Myocyte (in vitro differentiated cells): Measurements from ENCODE around the gene NCKAP5. TPM values are rescaled to one million over a fixed set of nuclear protein-coding genes. Genes with fewer than 3 reads are reported as not detected.
"Not testable (repeated sequence)": the region's sequence is repeated elsewhere in the genome, so short reads cannot be mapped to it uniquely, and the experiment has no call there.

Experiments used
- DNase-seq: peaks from one replicate; pipeline ENCODE4 v3.0.0-alpha.2; 2012; ENCODE audit warnings: low read depth
- total RNA-seq: library from RNA; depleted of rRNA; stranded (reverse); fragments of >200 nt; gene quantifications from 2 replicates; pipeline ENCODE4 v1.2.3, GENCODE V29; 2014

NCKAP5 gene
- total RNA-seq, 1 donor from 2014 or later: 0.53 TPM

GRCh38 chr2:132736059-132736458 lies 832.2 kb downstream of the NCKAP5 start:
- DNase-seq: no peak

DNA sequence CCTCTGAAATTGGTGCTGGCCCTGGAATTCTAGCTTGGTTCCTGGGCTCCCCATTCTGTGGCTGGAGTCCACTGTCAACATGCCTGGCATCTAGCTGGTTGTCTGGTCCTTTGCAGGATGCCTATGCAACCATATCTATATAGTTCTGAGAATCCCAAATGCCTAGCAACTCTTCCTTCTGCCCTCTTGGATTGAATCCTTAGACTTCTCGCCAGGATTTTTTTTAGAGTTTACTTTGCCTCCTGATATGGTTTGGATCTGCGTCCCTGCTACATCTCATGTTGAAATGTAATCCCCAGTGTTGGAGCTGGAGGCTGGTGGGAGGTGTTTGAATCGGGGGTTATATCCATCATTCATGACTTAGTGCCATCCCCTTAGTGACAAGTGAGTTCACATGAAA lies 833.3 kb downstream of the NCKAP5 start:
- no peak for DNase-seq

DNA sequence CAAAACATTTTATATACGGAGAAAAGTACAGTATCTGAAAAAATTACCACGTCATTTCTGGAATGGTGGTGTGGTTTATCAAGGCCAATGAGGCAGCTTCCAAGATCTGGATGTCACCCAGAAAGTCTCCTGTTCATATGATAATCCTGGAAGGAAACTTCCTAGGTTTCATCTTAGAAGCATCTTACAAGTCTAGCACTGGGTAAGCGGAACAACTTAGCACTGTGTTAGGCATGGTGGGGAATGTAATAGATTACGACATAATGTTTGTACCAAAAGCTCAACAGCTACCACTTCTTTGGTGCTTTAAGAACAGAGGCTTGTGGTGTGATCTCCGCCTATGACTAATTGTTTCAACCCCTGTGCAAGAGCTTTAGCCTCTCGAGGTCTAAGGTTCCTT lies 835.2 kb downstream of the NCKAP5 start:
- no peak for DNase-seq

GRCh38 chr2:132732694-132733093 lies 835.6 kb downstream of the NCKAP5 start:
- DNase-seq: no peak

- no peak for DNase-seq
Observed at GRCh38 chr2:132731441-132731840, 836.8 kb downstream of the NCKAP5 start.

GRCh38 chr2:132730611-132731010 lies 837.7 kb downstream of the NCKAP5 start:
- DNase-seq: no peak

DNA sequence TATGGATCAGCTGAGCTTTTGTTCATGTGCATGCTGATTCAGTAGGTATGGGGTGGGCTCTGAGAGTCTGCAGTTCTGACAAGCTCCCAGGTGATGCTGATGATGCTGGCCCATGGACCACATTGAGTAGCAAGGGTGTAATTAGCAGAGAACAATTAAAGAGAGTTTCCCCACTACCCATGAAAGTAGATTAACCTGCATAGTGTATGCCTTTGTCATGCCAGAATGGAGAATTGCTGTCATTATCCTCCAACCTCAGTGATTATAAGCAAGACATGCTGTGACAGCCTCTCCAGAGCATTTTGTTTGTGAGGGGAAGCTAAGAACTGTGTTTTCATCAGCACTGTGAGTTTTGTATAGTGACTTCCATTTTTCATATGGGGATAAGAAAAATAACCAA lies 838.7 kb downstream of the NCKAP5 start:
- no peak for DNase-seq

DNA sequence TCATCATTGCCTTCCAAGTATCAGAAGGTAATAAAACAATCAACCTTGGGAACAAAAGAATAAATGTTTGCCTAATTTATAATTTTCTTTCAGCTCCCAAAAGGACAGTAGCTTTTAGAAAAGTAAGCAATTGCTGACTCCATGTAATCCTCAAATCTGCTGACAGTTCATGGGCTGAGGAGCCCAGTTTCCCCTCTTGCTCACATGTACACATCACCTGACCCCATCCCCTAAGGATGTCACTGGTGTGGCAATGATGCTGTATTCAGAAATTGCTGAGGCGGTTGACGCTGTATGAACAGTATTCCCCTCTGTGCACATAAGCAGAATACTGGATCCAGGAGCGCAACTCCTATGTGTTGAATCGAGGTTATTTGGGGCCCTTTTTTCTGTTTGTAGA lies 842.1 kb downstream of the NCKAP5 start:
- no peak for DNase-seq

DNA sequence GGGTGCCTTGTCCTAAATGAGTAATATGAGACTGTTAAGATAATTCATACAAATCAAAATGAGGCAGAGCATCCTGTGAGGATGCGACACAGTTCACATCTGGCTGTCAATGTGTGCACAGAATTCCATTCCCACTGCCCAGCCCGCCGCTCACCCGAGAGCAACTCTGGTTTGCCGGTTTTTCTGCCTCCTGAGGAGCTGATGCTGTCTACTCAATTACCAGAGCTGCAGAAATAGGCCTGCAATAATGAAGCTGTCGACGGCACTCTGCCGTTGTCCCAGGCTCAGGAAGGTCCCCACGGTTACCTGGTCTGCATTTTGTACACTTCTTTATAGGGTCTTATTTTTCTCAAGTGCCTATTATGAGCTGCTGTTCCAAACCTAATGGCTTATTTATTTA lies 842.5 kb downstream of the NCKAP5 start:
- no peak for DNase-seq

- no peak for DNase-seq
Observed at GRCh38 chr2:132725148-132725547, 843.1 kb downstream of the NCKAP5 start.

GRCh38 chr2:132721938-132722337 lies 846.3 kb downstream of the NCKAP5 start:
- no peak for DNase-seq

GRCh38 chr2:132720393-132720792 lies 847.9 kb downstream of the NCKAP5 start:
- DNase-seq: no peak

DNA sequence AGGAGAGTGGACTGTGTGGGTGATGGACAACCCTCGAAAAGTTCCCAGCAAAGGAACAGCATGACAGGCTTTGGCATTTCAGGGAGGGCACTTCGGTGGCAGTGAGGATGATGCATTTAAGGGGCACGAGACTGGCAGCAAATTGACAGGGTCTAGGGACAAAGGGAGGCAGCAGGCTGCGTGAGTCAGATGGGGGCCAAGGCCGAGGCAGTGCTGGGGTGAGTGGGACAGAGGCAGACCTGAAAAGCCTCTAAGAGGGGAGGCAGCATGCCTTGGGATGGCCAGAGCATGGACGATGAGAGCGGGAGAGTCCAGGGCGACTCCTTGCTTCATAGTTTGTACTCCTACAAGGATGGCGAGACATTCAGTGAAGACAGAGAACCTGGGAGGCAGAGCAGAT lies 848.8 kb downstream of the NCKAP5 start:
- DNase-seq: no peak

- DNase-seq: no peak
Observed at GRCh38 chr2:132716954-132717353, 851.3 kb downstream of the NCKAP5 start.

DNA sequence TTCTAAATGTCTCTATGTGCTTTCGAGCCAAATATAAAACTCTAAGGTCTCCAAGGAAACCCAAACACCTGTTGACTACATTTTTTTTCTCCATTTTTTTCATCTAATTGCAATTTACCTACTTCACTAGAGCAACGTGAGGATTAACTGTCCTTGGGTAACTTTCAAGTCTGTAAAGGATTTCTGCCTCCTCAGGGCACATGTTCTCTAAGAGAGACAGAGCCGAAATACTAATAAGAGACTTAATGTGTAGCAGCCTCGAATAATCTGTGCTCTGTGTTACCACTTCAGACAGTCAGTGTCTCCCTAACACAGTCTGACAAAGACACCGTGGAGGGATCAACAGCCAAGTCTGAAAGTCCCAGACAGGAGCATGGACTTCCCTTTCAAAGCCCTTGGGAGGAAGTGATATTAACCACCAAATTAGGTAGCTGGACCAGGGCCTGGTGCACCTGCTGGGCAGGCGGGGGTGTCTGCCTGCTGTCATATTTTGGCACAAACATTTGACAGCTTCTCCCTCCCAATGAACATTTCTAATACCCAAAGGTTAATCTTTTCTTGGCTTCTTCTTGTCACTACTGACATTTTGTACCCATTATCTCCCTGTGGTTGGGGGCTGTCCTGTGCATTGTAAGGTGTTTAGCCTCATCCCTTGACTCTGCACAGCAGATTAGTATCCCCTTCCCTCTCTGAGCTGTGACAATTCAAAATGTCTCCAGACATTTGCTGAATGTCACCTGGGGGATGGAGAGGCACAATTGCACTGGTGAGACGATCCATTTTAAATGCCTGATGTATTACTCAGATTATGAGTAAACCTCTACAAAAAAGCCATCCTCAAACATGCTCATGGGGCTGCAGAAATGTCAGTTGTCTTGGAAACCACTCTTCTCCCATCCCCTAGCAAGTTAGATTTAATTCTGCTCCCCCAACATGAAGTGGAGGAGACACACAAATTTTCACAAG lies 852.6 kb downstream of the NCKAP5 start:
- DNase-seq: no peak

DNA sequence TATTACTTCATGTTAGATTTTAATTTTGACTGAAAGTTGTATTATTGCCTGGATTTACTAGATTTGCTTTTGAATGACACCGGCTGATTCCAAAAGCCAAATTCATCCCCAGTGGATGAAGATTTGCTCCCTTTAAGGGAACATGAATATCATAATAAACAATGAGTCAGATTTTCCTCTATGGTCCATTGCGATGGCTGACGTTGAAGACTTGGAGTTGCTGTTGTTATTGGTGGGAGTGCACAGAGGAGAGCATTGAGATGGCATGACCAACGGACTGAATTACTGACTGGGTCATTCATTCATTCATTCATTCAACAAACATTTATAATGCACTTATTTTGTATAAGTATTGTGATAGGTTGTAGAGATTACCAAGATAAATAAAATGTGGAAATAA lies 864.9 kb downstream of the NCKAP5 start:
- no peak for DNase-seq

- peak; percentile 16 for DNase-seq
Observed at GRCh38 chr2:132701810-132702209, 866.5 kb downstream of the NCKAP5 start.

DNA sequence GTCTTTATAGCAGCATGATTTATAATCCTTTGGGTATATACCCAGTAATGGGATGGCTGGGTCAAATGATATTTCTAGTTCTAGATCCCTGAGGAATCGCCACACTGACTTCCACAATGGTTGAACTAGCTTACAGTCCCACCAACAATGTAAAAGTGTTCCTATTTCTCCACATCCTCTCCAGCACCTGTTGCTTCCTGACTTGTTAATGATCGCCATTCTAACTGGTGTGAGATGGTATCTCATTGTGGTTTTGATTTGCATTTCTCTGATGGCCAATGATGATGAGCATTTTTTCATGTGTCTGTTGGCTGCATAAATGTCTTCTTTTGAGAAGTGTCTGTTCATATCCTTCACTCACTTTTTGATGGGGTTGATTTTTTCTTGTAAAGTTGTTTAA lies 868.5 kb downstream of the NCKAP5 start:
- not testable (repeated sequence) for DNase-seq

DNA sequence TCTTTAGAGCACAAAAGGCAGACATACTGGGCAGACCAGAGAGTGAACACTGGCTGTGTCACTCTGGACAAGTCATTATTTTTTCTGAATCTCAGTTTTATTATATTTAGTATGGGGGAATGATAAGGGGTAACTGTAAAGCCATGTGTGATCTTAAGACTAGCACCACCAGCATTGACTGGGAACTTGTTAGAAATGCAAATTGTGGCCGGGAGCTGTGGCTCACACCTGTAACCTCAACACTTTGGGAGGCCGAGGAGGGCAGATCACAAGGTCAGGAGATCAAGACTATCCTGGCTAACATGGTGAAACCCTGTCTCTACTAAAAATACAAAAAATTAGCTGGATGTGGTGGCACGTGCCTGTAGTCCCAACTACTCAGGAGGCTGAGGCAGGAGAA lies 869.9 kb downstream of the NCKAP5 start:
- not testable (repeated sequence) for DNase-seq

GRCh38 chr2:132697556-132698205 lies 870.6 kb downstream of the NCKAP5 start:
- no peak for DNase-seq

- no peak for DNase-seq
Observed at GRCh38 chr2:132692816-132693215, 875.4 kb downstream of the NCKAP5 start.

DNA sequence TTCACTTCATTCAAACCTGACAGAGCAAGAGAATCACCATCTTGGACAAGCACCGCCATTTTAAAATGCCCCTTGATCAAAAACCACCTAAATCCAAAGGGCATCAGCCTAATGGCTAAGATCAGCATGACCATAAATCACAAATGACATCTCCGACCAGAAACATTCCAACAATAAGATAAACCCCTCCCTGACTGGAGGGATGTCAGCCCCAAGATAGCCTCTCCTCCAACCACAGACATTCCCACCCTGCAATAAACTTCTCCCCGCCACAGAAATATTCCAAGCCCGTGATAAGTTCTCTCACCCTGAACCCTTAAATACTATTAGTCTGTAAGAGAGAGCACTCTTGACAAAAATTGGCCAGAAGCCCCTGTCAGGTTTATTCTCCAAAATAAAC lies 876.7 kb downstream of the NCKAP5 start:
- DNase-seq: peak; percentile 32
